ENCODE data around the gene C5AR2.
"Not testable (repeated sequence)": the region's sequence is repeated elsewhere in the genome, so short reads cannot be mapped to it uniquely, and the experiment has no call there.

C5AR2 gene

DNA sequence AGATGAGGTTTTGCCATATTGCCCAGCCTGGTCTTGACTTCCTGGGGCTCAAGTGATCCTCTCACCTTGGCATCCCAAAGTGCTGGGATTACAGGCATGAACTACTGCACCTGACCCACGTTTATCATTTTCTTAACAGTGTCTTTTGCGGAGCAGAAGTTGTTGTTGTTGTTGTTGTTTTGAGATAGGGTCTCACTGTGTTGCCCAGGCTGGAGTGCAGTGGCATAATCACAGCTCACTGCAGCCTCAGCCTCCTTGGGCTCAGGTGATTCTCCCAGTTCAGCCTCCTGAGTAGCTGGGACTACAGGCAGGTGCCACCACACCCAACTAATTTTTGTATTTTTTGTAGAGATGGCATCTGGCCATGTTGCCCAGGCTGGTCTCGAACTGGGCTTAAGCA lies 55.6 kb downstream of the C5AR2 start:
- DNase-seq (ENCODE audit: low spot score) = not testable (repeated sequence)

GRCh38 chr19:47388721-47389120 lies 56.7 kb downstream of the C5AR2 start:
- not testable (repeated sequence) for DNase-seq (ENCODE audit: low spot score)

DNA sequence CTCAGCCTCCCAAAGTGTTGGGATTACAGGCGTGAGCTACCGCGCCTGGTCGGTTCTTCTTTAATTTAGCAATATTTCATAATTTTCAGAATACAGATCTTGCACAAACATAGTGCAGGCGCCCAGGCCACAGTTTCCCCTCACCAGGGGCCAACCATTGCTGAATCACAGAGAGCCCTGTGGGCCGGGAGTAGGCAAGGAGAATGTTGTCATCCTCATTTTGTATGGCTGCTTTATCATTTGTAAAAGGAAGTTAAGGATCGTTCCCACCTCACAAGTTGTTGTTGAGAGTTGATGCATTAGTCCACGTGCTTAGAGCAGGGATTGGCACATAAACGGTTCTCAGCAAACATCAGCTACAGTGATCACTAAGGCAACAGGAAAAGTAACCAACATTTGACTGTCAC lies 57.2 kb downstream of the C5AR2 start:
- DNase-seq (ENCODE audit: low spot score) = no peak

- DNase-seq (ENCODE audit: low spot score) = no peak
These were observed 58.8 kb downstream of the C5AR2 start for GRCh38 chr19:47390533-47391488.

- DNase-seq (ENCODE audit: low spot score) = peak; percentile 78
These were observed 59.7 kb downstream of the C5AR2 start for GRCh38 chr19:47391510-47392223.

Data from germinal center (tissue), 1 donor.